ENCODE results near the gene JARID2. TPM values are rescaled to one million over a fixed set of nuclear protein-coding genes. Genes with fewer than 3 reads are reported as not detected.

Gene JARID2
- total and polyA plus RNA-seq, 9 of the 15 experiments (the other 6 are each of a cell fraction or from before 2014, with no cell fraction given): 5.0 to 29.0 (median 15.6) TPM

GRCh38 chr6:15561447-15562199, 315.8 kb downstream of the JARID2 start (continued):
- no peak for TF ChIP-seq FUS (optimal IDR thresholded peaks at IDR 0.05; ENCODE audit: low read depth, low read length)
- TF ChIP-seq ZNF23 (CRISPR knock-in tag; IDR thresholded peaks at IDR 0.05): no peak
- TF ChIP-seq HDAC1 (IDR thresholded peaks at IDR 0.05): no peak
- no peak for TF ChIP-seq ZNF24 (IDR thresholded peaks at IDR 0.05)
- TF ChIP-seq NR1H2 (CRISPR knock-in tag; IDR thresholded peaks at IDR 0.05): no peak
- TF ChIP-seq NR3C1 (CRISPR knock-in tag; IDR thresholded peaks at IDR 0.05): no peak
- no peak for TF ChIP-seq SNIP1 (IDR thresholded peaks at IDR 0.05; ENCODE audit: low read depth)
- no peak for TF ChIP-seq SAP30 (IDR thresholded peaks at IDR 0.05; ENCODE audit: borderline replicate concordance, insufficient read depth, low read depth, low read length, poor library complexity, severe bottlenecking)
- TF ChIP-seq CTCF (IDR thresholded peaks at IDR 0.05 in 2 of 3, conservative IDR thresholded peaks at IDR 0.05 in 1 of 3; ENCODE audit: insufficient read depth in 2 of 3, low read depth in 1 of 3, low read length in 3 of 3): no peak
- no peak for TF ChIP-seq CCAR2 (IDR thresholded peaks at IDR 0.05; ENCODE audit: low read depth, low read length)
- TF ChIP-seq POLR2H (tag; IDR thresholded peaks at IDR 0.05; ENCODE audit: low read depth): no peak
- TF ChIP-seq ELF4 (CRISPR knock-in tag; IDR thresholded peaks at IDR 0.05): no peak
- no peak for TF ChIP-seq SMC3 (conservative IDR thresholded peaks at IDR 0.05; ENCODE audit: insufficient read depth, low read depth, low read length)
- TF ChIP-seq KLF10 (CRISPR knock-in tag; IDR thresholded peaks at IDR 0.05): 0 out of 2 replicates have a peak, but pooled peaks have one; percentile 8
- no peak for TF ChIP-seq RBM15 (IDR thresholded peaks at IDR 0.05; ENCODE audit: insufficient read depth, low read length)
- TF ChIP-seq PKNOX1 (IDR thresholded peaks at IDR 0.05): no peak
- no peak for TF ChIP-seq PTBP1 (IDR thresholded peaks at IDR 0.05; ENCODE audit: low read depth, low read length)
- TF ChIP-seq PBX2 (CRISPR knock-in tag; IDR thresholded peaks at IDR 0.05; ENCODE audit: low read depth): no peak
- TF ChIP-seq PBX2 (tag; conservative IDR thresholded peaks at IDR 0.05; ENCODE audit: low read depth): no peak; the same call in 1 of the 2 replicates

Data from K562 (cell line).